H1 (cell line): ENCODE results near the gene TAC4. TPM values are rescaled to one million over a fixed set of nuclear protein-coding genes. Genes with fewer than 3 reads are reported as not detected.

Experiments
- CTCF ChIA-PET: fragments of 300-600 bp; sonication (Branson Sonifier 250); formaldehyde crosslinking; loops from one replicate; lab custom pipeline; 2021; ENCODE audit not compliant: partially characterized antibody; lab: Charles Lee
- POLR2A ChIA-PET: fragments of 300-600 bp; sonication (Branson Sonifier 250); formaldehyde crosslinking; loops from one replicate; lab custom pipeline; 2021; ENCODE audit warnings: inconsistent platforms; ENCODE audit not compliant: partially characterized antibody; lab: Charles Lee
- DNase-seq, 2 experiments: peaks; one replicate each; pipeline versions ENCODE4 v3.0.0 to v3.0.0-alpha.2; 2010 to 2022; ENCODE audit warnings: low spot score in 2 of 2, low read depth in 1 of 2, mixed read lengths in 1 of 2
- FAIRE-seq: peaks from 2 replicates; lab custom pipeline; 2011; peaks lifted over from hg19 to GRCh38; lab: Jason Lieb, UNC
- H2AFZ ChIP-seq: 2 replicates; pipeline ENCODE4 v1.8.1; 2012; ENCODE audit warnings: low read length, inconsistent platforms
- H2AK5ac ChIP-seq: 2 replicates; pipeline ENCODE4 v1.6.1; 2013; ENCODE audit warnings: low read depth, low read length
- H2BK120ac ChIP-seq: replicated peaks from 2 replicates; pipeline ENCODE3; 2013; ENCODE audit warnings: low read depth, low read length, inconsistent platforms
- H2BK12ac ChIP-seq: 2 replicates; pipeline ENCODE4 v1.6.1; 2013; ENCODE audit warnings: low read depth, low read length
- H2BK15ac ChIP-seq: 2 replicates; pipeline ENCODE4 v1.6.1; 2013; ENCODE audit warnings: low read length
- H2BK20ac ChIP-seq: 2 replicates; pipeline ENCODE4 v1.6.1; 2013; ENCODE audit warnings: low read length
- H2BK5ac ChIP-seq: 2 replicates; pipeline ENCODE4 v1.6.1; 2013; ENCODE audit warnings: low read depth, low read length
- H3K14ac ChIP-seq: 2 replicates; pipeline ENCODE4 v1.6.1; 2013; ENCODE audit warnings: inconsistent platforms; ENCODE audit not compliant: insufficient read length
- H3K18ac ChIP-seq: 2 replicates; pipeline ENCODE4 v1.6.1; 2013; ENCODE audit warnings: low read length; ENCODE audit errors: extremely low read depth
- H3K23ac ChIP-seq: 2 replicates; pipeline ENCODE4 v1.6.1; 2013; ENCODE audit warnings: inconsistent platforms; ENCODE audit not compliant: insufficient read length
- H3K23me2 ChIP-seq: 2 replicates; pipeline ENCODE4 v1.6.1; 2013; ENCODE audit warnings: low read depth, low read length
- H3K27ac ChIP-seq: 2 replicates; pipeline ENCODE4 v1.6.1; 2011; ENCODE audit warnings: low read depth, low read length, inconsistent platforms
- H3K27me3 ChIP-seq, 4 experiments: replicated peaks in 1 of 4; 1 replicate in 1 of 4; 2 replicates in 3 of 4; pipeline versions ENCODE4 v1.6.1 to v1.8.1; 2011 to 2013; ENCODE audit warnings: low read length in 3 of 4, mild to moderate bottlenecking in 3 of 4, inconsistent platforms in 2 of 4, mixed read lengths in 2 of 4, moderate library complexity in 1 of 4; ENCODE audit not compliant: control insufficient read depth in 3 of 4, insufficient read depth in 3 of 4; ENCODE audit errors: extremely low read depth in 1 of 4
- H3K36me3 ChIP-seq, 4 experiments: 2 replicates each; pipeline versions ENCODE4 v1.6.1 to v1.8.1; 2011 to 2013; ENCODE audit warnings: mild to moderate bottlenecking in 4 of 4, low read length in 3 of 4, moderate library complexity in 2 of 4, control low read depth in 1 of 4, inconsistent platforms in 1 of 4; ENCODE audit not compliant: insufficient read depth in 4 of 4, control insufficient read depth in 2 of 4
- H3K4ac ChIP-seq: replicated peaks from 2 replicates; pipeline ENCODE3; 2013; ENCODE audit warnings: low read length, low read depth, mixed read lengths, inconsistent platforms; ENCODE audit not compliant: insufficient read length
- H3K4me1 ChIP-seq, 4 experiments: replicated peaks in 1 of 4; 1 replicate in 1 of 4; 2 replicates in 3 of 4; pipeline versions ENCODE4 v1.6.1 to v1.8.1; 2011 to 2013; ENCODE audit warnings: low read length in 3 of 4, inconsistent platforms in 2 of 4, mixed read lengths in 1 of 4; ENCODE audit not compliant: insufficient read depth in 4 of 4, control insufficient read depth in 3 of 4
- H3K4me2 ChIP-seq, 2 experiments: 2 replicates each; pipeline versions ENCODE4 v1.6.1 to v1.8.1; 2011 to 2013; ENCODE audit warnings: low read depth in 2 of 2, low read length in 2 of 2, control low read depth in 1 of 2, inconsistent platforms in 1 of 2, mild to moderate bottlenecking in 1 of 2; ENCODE audit not compliant: insufficient read depth in 1 of 2
- H3K4me3 ChIP-seq, 4 experiments: fragments of 200-600, 300-600 bp in 1 of 4; sonication (generic), shearing (Covaris generic), sonication (Bioruptor Twin) in 1 of 4; 2 replicates each; pipeline versions ENCODE4 v1.5.1 to v1.8.1; 2011 to 2016; ENCODE audit warnings: low read length in 4 of 4, low read depth in 3 of 4, control low read depth in 2 of 4, inconsistent platforms in 2 of 4, mild to moderate bottlenecking in 2 of 4, mixed read lengths in 1 of 4, moderate library complexity in 1 of 4; ENCODE audit not compliant: insufficient read depth in 2 of 4; ENCODE audit errors: extremely low read depth in 1 of 4
- H3K56ac ChIP-seq: replicated peaks from 2 replicates; pipeline ENCODE3; 2013; ENCODE audit warnings: low read depth, mild to moderate bottlenecking, mixed read lengths, low read length, inconsistent platforms; ENCODE audit not compliant: insufficient read length
- H3K79me1 ChIP-seq: 2 replicates; pipeline ENCODE4 v1.6.1; 2013; ENCODE audit warnings: low read depth, low read length, control low read depth
- H3K79me2 ChIP-seq, 2 experiments: 2 replicates each; pipeline versions ENCODE4 v1.6.1 to v1.8.1; 2012 to 2013; ENCODE audit warnings: low read length in 2 of 2, mild to moderate bottlenecking in 2 of 2, inconsistent platforms in 1 of 2; ENCODE audit not compliant: insufficient read depth in 2 of 2, control insufficient read depth in 1 of 2
- H3K9ac ChIP-seq, 4 experiments: replicated peaks in 1 of 4; 1 replicate in 1 of 4; 2 replicates in 3 of 4; pipeline versions ENCODE4 v1.6.1 to v1.8.1; 2011 to 2013; ENCODE audit warnings: low read depth in 3 of 4, low read length in 3 of 4, control low read depth in 2 of 4, mild to moderate bottlenecking in 2 of 4, moderate library complexity in 2 of 4, inconsistent platforms in 1 of 4; ENCODE audit errors: extremely low read depth in 1 of 4
- H3K9me3 ChIP-seq, 2 experiments: 2 replicates each; pipeline versions ENCODE4 v1.6.1 to v1.8.1; 2012 to 2013; ENCODE audit warnings: mild to moderate bottlenecking in 2 of 2, moderate library complexity in 2 of 2, control low read depth in 1 of 2, inconsistent platforms in 1 of 2, low read depth in 1 of 2, low read length in 1 of 2, mixed read lengths in 1 of 2; ENCODE audit not compliant: insufficient read depth in 2 of 2
- H4K20me1 ChIP-seq, 2 experiments: replicated peaks in 1 of 2; 2 replicates each; pipeline versions ENCODE3 to v1.8.1; 2011 to 2013; ENCODE audit warnings: inconsistent platforms in 2 of 2, low read length in 2 of 2, mild to moderate bottlenecking in 1 of 2; ENCODE audit not compliant: insufficient read depth in 2 of 2, control insufficient read depth in 1 of 2
- H4K5ac ChIP-seq: 2 replicates; pipeline ENCODE4 v1.6.1; 2013; ENCODE audit warnings: low read length, low read depth, mixed read lengths, inconsistent platforms; ENCODE audit not compliant: insufficient read length
- H4K8ac ChIP-seq: 2 replicates; pipeline ENCODE4 v1.8.0; 2013; ENCODE audit warnings: mild to moderate bottlenecking, moderate library complexity, low read length, inconsistent platforms; ENCODE audit not compliant: insufficient read depth; ENCODE audit errors: extremely low read depth
- H4K91ac ChIP-seq: replicated peaks from 2 replicates; pipeline ENCODE3; 2013; ENCODE audit warnings: low read length, mixed read lengths, inconsistent platforms; ENCODE audit not compliant: insufficient read length
- EGR1 ChIP-seq: IDR thresholded peaks from 2 replicates; pipeline ENCODE4 v1.6.1; 2011; ENCODE audit warnings: low read depth, low read length, borderline replicate concordance
- EP300 ChIP-seq, 2 experiments: IDR thresholded peaks; 1 replicate in 1 of 2; 2 replicates in 1 of 2; pipeline ENCODE4 v1.6.1; 2011 to 2012; ENCODE audit warnings: low read depth in 2 of 2, low read length in 2 of 2, mild to moderate bottlenecking in 2 of 2, borderline replicate concordance in 1 of 2, inconsistent platforms in 1 of 2, moderate library complexity in 1 of 2
- NANOG ChIP-seq: IDR thresholded peaks from 2 replicates; pipeline ENCODE4 v1.6.1; 2011; ENCODE audit warnings: low read length, low read depth, mild to moderate bottlenecking, inconsistent platforms; ENCODE audit not compliant: insufficient read depth, poor library complexity, severe bottlenecking
- PHF8 ChIP-seq: fragments of 200-600 bp; sonication (generic); conservative IDR thresholded peaks from 2 replicates; pipeline ENCODE4 v1.7.1; 2012; ENCODE audit warnings: low read depth, mild to moderate bottlenecking, inconsistent platforms, low read length, moderate library complexity
- POLR2A ChIP-seq, 2 experiments: IDR thresholded peaks; 1 replicate in 1 of 2; 2 replicates in 1 of 2; pipeline ENCODE4 v1.6.1; 2011; ENCODE audit warnings: low read depth in 2 of 2, low read length in 2 of 2, mild to moderate bottlenecking in 2 of 2; ENCODE audit errors: control extremely low read depth in 1 of 2
- POU5F1 ChIP-seq: IDR thresholded peaks from 2 replicates; pipeline ENCODE4 v1.6.1; 2011; ENCODE audit warnings: low read depth, mild to moderate bottlenecking, low read length, moderate library complexity
- SIN3A ChIP-seq, 2 experiments: IDR thresholded peaks in 1 of 2; conservative IDR thresholded peaks in 1 of 2; 2 replicates each; pipeline ENCODE4 v1.6.1; 2011 to 2012; ENCODE audit warnings: low read length in 2 of 2, improper control_type of control experiment in 1 of 2, low read depth in 1 of 2, mild to moderate bottlenecking in 1 of 2
- SP1 ChIP-seq: IDR thresholded peaks from 2 replicates; pipeline ENCODE4 v1.6.1; 2011; ENCODE audit warnings: low read depth, low read length
- TAF7 ChIP-seq: optimal IDR thresholded peaks from 2 replicates; pipeline ENCODE3; 2011; ENCODE audit warnings: low read depth, mild to moderate bottlenecking, inconsistent platforms, low read length, moderate library complexity, borderline replicate concordance
- TCF12 ChIP-seq: IDR thresholded peaks from 2 replicates; pipeline ENCODE4 v1.6.1; 2011; ENCODE audit warnings: low read depth, mild to moderate bottlenecking, low read length
- TEAD4 ChIP-seq: IDR thresholded peaks from 2 replicates; pipeline ENCODE4 v1.6.1; 2012; ENCODE audit warnings: low read depth, low read length, inconsistent platforms, mixed read lengths
- ZNF274 ChIP-seq: IDR thresholded peaks from 2 replicates; pipeline ENCODE4 v1.7.0; 2012; ENCODE audit warnings: low read length, borderline replicate concordance; ENCODE audit errors: extremely low read depth
- WGBS, 2 experiments: shearing (Covaris generic) in 1 of 2; methylation state at CpG; one replicate each; pipeline versions ENCODE4 v1.1.6 to v1.1.7; 2013 to 2015; ENCODE audit warnings: low lambda C conversion rate in 2 of 2, mixed read lengths in 2 of 2, inconsistent platforms in 1 of 2, low coverage in 1 of 2, missing lambda C conversion rate in 1 of 2; ENCODE audit not compliant: insufficient replicate concordance in 2 of 2, insufficient coverage in 1 of 2, insufficient read length in 1 of 2; ENCODE audit errors: extremely low coverage in 1 of 2, missing lambda C conversion rate in 1 of 2; 5-methylcytosine and 5-hydroxymethylcytosine counted together
- polyA plus RNA-seq, 7 experiments: library from polyadenylated mRNA; depleted of rRNA in 3 of 7; stranded (reverse) in 5 of 7; unstranded in 2 of 7; fragments of >200 nt in 5 of 7; fragments of 200-250 nt in 2 of 7; gene quantifications; 1 replicate in 5 of 7; 2 replicates in 1 of 7; 4 replicates in 1 of 7; pipeline versions ENCODE4 v1.2.1 to v1.2.3, GENCODE V29; 2011 to 2013; ENCODE audit warnings: missing spikeins in 2 of 7, mixed read lengths in 2 of 7
- total RNA-seq: library from RNA; stranded (reverse); fragmentation: NEBNext Ultra II Directional; extraction: Animal tissue kit (Norgen Biotek cat#: 25700); gene quantifications from 2 replicates; pipeline ENCODE4 v1.2.1, GENCODE V29; 2021
- TF ChIP-seq, protein P1 (sequence below): IDR thresholded peaks from 2 replicates; pipeline ENCODE4 v1.6.1; 2012; ENCODE audit warnings: inconsistent platforms

TAC4 gene
- total and polyA plus RNA-seq, 2 of the 8 experiments (the other 6 are each of a cell fraction or from before 2014, with no cell fraction given), result 0.15 TPM; not detected in 1

DNA sequence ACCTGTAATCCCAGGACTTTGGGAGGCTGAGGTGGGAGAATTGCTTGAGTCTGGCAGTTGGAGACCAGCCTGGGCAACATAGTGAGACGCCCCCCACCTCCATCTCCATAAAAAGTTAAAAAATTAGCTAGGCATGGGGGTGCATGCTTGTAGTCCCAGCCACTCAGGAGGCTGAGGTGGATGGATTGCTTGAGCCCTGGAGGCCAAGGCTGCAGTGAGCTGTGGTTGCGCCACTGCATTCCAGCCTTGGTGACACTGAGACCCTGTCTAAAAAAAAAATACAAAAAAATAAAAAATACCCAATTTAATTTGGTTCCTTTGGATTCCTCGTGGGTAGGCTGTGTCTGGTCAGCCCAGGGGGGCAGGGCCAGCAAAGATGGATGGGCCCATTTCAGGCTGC, 26.1 kb upstream of the TAC4 start:
- 85% methylated on average over 3 of the region's 3 CpGs; no CpG with 5 or more reads in 1 of the 2 experiments for WGBS, 2 experiments
- CTCF ChIA-PET, result interaction anchor here (0.7 to 13.4 kb wide), 10 partner anchors 9 to 205 kb away, joined by 3 to 217 read pairs (median 3); partner anchors contain the start of gene DLX3

More for the DNA sequence above, 26.1 kb upstream of the TAC4 start:
- H3K9ac ChIP-seq, result no peak overlapping the region
- no peak overlapping the region for H2BK120ac ChIP-seq
- H3K56ac ChIP-seq, result no peak overlapping the region
- H3K9me3 ChIP-seq, result no peaks in the 10 kb centered on the region
- H3K27ac ChIP-seq, result no peak overlapping the region
- DNase-seq (no peak), FAIRE-seq (no peak)
- H3K23me2 ChIP-seq, result no peaks in the 10 kb centered on the region
- no peak overlapping the region for H4K91ac ChIP-seq
- no peak overlapping the region for H2BK20ac ChIP-seq
- no peak overlapping the region for H2AK5ac ChIP-seq
- H3K4me2 ChIP-seq, result no peak overlapping the region
- no peak overlapping the region for H3K4ac ChIP-seq
- H2BK12ac ChIP-seq, result no peak overlapping the region
- POLR2A ChIA-PET, result interaction anchor here (1.1 to 1.2 kb wide), 2 partner anchors 9 to 14 kb away, joined by 4 to 6 read pairs; no protein-coding TSS in a partner anchor
- no peak overlapping the region for H3K14ac ChIP-seq
- H4K8ac ChIP-seq, result no peak overlapping the region
- no peak overlapping the region for H2BK5ac ChIP-seq
- H3K18ac ChIP-seq, result no peak overlapping the region; the same call in none of the 2 replicates
- H2BK15ac ChIP-seq, result no peak overlapping the region
- H3K4me1 ChIP-seq, result peaks cover 0 to 16% (median 11%) of the 10 kb centered on the region in 4 experiments; a peak in 6 of 7 replicates
- H3K4me3 ChIP-seq, result no peak overlapping the region
- H3K79me2 ChIP-seq, result no peaks in the 10 kb centered on the region
- no peaks in the 10 kb centered on the region; a peak in 2 of 7 replicates for H3K27me3 ChIP-seq
- TF ChIP-seq SIN3A (conservative IDR thresholded peaks at IDR 0.05 in 1 of 2, IDR thresholded peaks at IDR 0.05 in 1 of 2; ENCODE audit: low read depth in 1 of 2, low read length in 2 of 2) (no peak), TAF7 (no peak), EGR1 (no peak), NANOG (no peak), EP300 (IDR thresholded peaks at IDR 0.05; ENCODE audit: borderline replicate concordance in 1 of 2, low read depth in 2 of 2, low read length in 2 of 2) (no peak), PHF8 (no peak), SP1 (no peak), ZNF274 (no peak), POLR2A (IDR thresholded peaks at IDR 0.05; ENCODE audit: control extremely low read depth in 1 of 2, low read depth in 2 of 2, low read length in 2 of 2) (no peak), TCF12 (no peak), TEAD4 (no peak), POU5F1 (no peak)
- TF ChIP-seq, protein P1, sequence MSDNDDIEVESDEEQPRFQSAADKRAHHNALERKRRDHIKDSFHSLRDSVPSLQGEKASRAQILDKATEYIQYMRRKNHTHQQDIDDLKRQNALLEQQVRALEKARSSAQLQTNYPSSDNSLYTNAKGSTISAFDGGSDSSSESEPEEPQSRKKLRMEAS, result no peak
- H3K23ac ChIP-seq, result no peak overlapping the region
- H4K20me1 ChIP-seq, result no peaks in the 10 kb centered on the region
- no peak overlapping the region for H2AFZ ChIP-seq
- H3K36me3 ChIP-seq, result no peaks in the 10 kb centered on the region
- no peak overlapping the region for H4K5ac ChIP-seq
- no peaks in the 10 kb centered on the region for H3K79me1 ChIP-seq
